Measurements from ENCODE around the gene GRPEL1.

DNA sequence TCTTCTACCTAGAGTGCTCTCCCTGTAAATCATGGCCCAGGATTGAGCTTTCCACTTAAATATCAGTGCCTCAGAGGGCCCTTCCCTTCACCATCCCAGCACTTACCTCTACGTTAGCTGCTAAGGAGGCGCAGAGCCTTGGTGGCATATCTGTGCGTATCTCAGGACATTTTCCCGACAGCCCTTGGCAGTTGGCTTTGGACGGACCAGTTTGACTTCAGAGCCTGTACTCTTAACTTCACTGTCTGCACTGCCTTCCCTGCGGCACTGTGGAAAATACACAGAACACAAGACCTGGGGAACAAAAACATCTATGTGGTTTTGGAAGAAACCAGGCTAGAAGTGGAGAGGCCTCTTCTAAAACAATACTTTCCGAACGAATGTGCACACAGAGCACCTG lies 22.3 kb downstream of the GRPEL1 start:
- TF ChIP-seq, protein P1, sequence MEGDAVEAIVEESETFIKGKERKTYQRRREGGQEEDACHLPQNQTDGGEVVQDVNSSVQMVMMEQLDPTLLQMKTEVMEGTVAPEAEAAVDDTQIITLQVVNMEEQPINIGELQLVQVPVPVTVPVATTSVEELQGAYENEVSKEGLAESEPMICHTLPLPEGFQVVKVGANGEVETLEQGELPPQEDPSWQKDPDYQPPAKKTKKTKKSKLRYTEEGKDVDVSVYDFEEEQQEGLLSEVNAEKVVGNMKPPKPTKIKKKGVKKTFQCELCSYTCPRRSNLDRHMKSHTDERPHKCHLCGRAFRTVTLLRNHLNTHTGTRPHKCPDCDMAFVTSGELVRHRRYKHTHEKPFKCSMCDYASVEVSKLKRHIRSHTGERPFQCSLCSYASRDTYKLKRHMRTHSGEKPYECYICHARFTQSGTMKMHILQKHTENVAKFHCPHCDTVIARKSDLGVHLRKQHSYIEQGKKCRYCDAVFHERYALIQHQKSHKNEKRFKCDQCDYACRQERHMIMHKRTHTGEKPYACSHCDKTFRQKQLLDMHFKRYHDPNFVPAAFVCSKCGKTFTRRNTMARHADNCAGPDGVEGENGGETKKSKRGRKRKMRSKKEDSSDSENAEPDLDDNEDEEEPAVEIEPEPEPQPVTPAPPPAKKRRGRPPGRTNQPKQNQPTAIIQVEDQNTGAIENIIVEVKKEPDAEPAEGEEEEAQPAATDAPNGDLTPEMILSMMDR (IDR thresholded peaks at IDR 0.05), result no peak
- TF ChIP-seq POLR2A (IDR thresholded peaks at IDR 0.05), result no peak

Measured in testis (tissue), 2 donors.